NCI-H1105 (cell line): ENCODE results near the gene ST6GALNAC2.
"Not testable (repeated sequence)": the region's sequence is repeated elsewhere in the genome, so short reads cannot be mapped to it uniquely, and the experiment has no call there.

ENCODE experiments used
- DNase-seq: peaks from one replicate; lab custom pipeline; 2025; lab: John Stamatoyannopoulos, UW

Gene ST6GALNAC2

GRCh38 chr17:76570457-76570856 lies 15.2 kb downstream of the ST6GALNAC2 start:
- DNase-seq = no peak

- no peak for DNase-seq
Observed at GRCh38 chr17:76569607-76570279, 15.9 kb downstream of the ST6GALNAC2 start.

GRCh38 chr17:76568811-76569221 lies 16.8 kb downstream of the ST6GALNAC2 start:
- DNase-seq = no peak

- DNase-seq = no peak
Observed at GRCh38 chr17:76567634-76568432, 17.8 kb downstream of the ST6GALNAC2 start.

GRCh38 chr17:76566988-76567431 lies 18.6 kb downstream of the ST6GALNAC2 start:
- no peak for DNase-seq

- no peak for DNase-seq
Observed at GRCh38 chr17:76566613-76566943, 19.1 kb downstream of the ST6GALNAC2 start.

- DNase-seq = no peak
Observed at GRCh38 chr17:76565728-76566612, 19.7 kb downstream of the ST6GALNAC2 start.

GRCh38 chr17:76564991-76565727 lies 20.5 kb downstream of the ST6GALNAC2 start:
- DNase-seq = not testable (repeated sequence)

GRCh38 chr17:76563359-76563758 lies 22.3 kb downstream of the ST6GALNAC2 start:
- not testable (repeated sequence) for DNase-seq

- DNase-seq = no peak
Observed at GRCh38 chr17:76562734-76563148, 22.9 kb downstream of the ST6GALNAC2 start.

- DNase-seq = no peak
Observed at GRCh38 chr17:76561799-76562268, 23.8 kb downstream of the ST6GALNAC2 start.

- no peak for DNase-seq
Observed at GRCh38 chr17:76561332-76561731, 24.3 kb downstream of the ST6GALNAC2 start.

- DNase-seq = no peak
Observed at GRCh38 chr17:76560877-76561221, 24.8 kb downstream of the ST6GALNAC2 start.

GRCh38 chr17:76560036-76560876 lies 25.4 kb downstream of the ST6GALNAC2 start:
- DNase-seq = no peak

- DNase-seq = not testable (repeated sequence)
Observed at GRCh38 chr17:76559460-76559859, 26.2 kb downstream of the ST6GALNAC2 start.

GRCh38 chr17:76558198-76559095 lies 27.2 kb downstream of the ST6GALNAC2 start:
- DNase-seq = no peak

- peak; percentile 96 for DNase-seq
Observed at GRCh38 chr17:76557368-76558197, 28.1 kb downstream of the ST6GALNAC2 start.

- DNase-seq = no peak
Observed at GRCh38 chr17:76556765-76557367, 28.8 kb downstream of the ST6GALNAC2 start.
